HepG2 (cell line): ENCODE results near the gene KIF1B. TPM values are rescaled to one million over a fixed set of nuclear protein-coding genes. Genes with fewer than 3 reads are reported as not detected.

ENCODE experiments used
- GZF1 ChIP-seq: sonication (generic); formaldehyde crosslinking; IDR thresholded peaks from 2 replicates; pipeline ENCODE4 v1.5.1; 2020; ENCODE audit warnings: mild to moderate bottlenecking, missing genetic modification reagents
- HNRNPLL ChIP-seq: fragments of 200-400 bp; formaldehyde crosslinking; IDR thresholded peaks from 2 replicates; pipeline ENCODE4 v1.6.1; 2017; ENCODE audit warnings: mild to moderate bottlenecking, low read depth, low read length; ENCODE audit not compliant: poor library complexity, severe bottlenecking
- IRX3 ChIP-seq: sonication (generic); formaldehyde crosslinking; IDR thresholded peaks from 2 replicates; pipeline ENCODE4 v1.8.1; 2023; ENCODE audit warnings: mild to moderate bottlenecking, low read depth, missing genetic modification reagents, borderline replicate concordance
- KMT2A ChIP-seq: sonication (generic); formaldehyde crosslinking; IDR thresholded peaks from 2 replicates; pipeline ENCODE4 v1.4.0; 2020; ENCODE audit warnings: missing genetic modification reagents
- MAFK ChIP-seq, 2 experiments: IDR thresholded peaks in 1 of 2; conservative IDR thresholded peaks in 1 of 2; 2 replicates each; pipeline ENCODE4 v1.6.1; 2011; ENCODE audit warnings: improper control_type of control experiment in 2 of 2, low read length in 2 of 2
- NFYC ChIP-seq: IDR thresholded peaks from 2 replicates; pipeline ENCODE4 v1.6.1; 2016; ENCODE audit warnings: missing genetic modification reagents, missing compliant biosample characterization
- NR2F1 ChIP-seq, 2 experiments: fragments of 450-650 bp in 1 of 2; formaldehyde crosslinking in 1 of 2; IDR thresholded peaks; 2 replicates each; pipeline versions ENCODE4 v1.5.0 to v1.6.1; 2016 to 2020; ENCODE audit warnings: mild to moderate bottlenecking in 1 of 2, missing compliant biosample characterization in 1 of 2, missing genetic modification reagents in 1 of 2, moderate library complexity in 1 of 2
- PHF20 ChIP-seq: sonication (generic); formaldehyde crosslinking; IDR thresholded peaks from 2 replicates; pipeline ENCODE4 v1.5.0; 2020; ENCODE audit warnings: mild to moderate bottlenecking, missing genetic modification reagents
- RBM39 ChIP-seq: fragments of 200-400 bp; formaldehyde crosslinking; IDR thresholded peaks from one replicate; pipeline ENCODE4 v1.6.1; 2018; ENCODE audit warnings: antibody characterized with exemption, mild to moderate bottlenecking, low read depth, low read length; ENCODE audit not compliant: poor library complexity, severe bottlenecking
- SCMH1 ChIP-seq: sonication (generic); formaldehyde crosslinking; IDR thresholded peaks from 2 replicates; pipeline ENCODE4 v1.9.0; 2021; ENCODE audit warnings: missing genetic modification reagents, mild to moderate bottlenecking, borderline replicate concordance
- SMAD9 ChIP-seq: sonication (generic); formaldehyde crosslinking; IDR thresholded peaks from 2 replicates; pipeline ENCODE4 v1.5.1; 2020; ENCODE audit warnings: mild to moderate bottlenecking, missing genetic modification reagents
- SP1 ChIP-seq, 2 experiments: fragments of 450-650 bp in 1 of 2; sonication (generic) in 1 of 2; formaldehyde crosslinking in 1 of 2; IDR thresholded peaks; 2 replicates each; pipeline versions ENCODE4 v1.4.0 to v1.6.1; 2016 to 2020; ENCODE audit warnings: missing genetic modification reagents in 1 of 2
- TP53 ChIP-seq: sonication (generic); formaldehyde crosslinking; conservative IDR thresholded peaks from 2 replicates; pipeline ENCODE4 v1.4.0; 2020; ENCODE audit warnings: missing genetic modification reagents
- ZNF256 ChIP-seq: sonication (generic); formaldehyde crosslinking; conservative IDR thresholded peaks from 2 replicates; pipeline ENCODE4 v1.4.0; 2020; ENCODE audit warnings: missing genetic modification reagents
- ZNF335 ChIP-seq: sonication (generic); formaldehyde crosslinking; IDR thresholded peaks from 2 replicates; pipeline ENCODE4 v1.4.0; 2020; ENCODE audit warnings: missing genetic modification reagents
- ZNF446 ChIP-seq: sonication (generic); formaldehyde crosslinking; IDR thresholded peaks from 2 replicates; pipeline ENCODE4 v1.5.0; 2020; ENCODE audit warnings: mild to moderate bottlenecking, missing genetic modification reagents
- ZNF772 ChIP-seq: sonication (generic); formaldehyde crosslinking; IDR thresholded peaks from 2 replicates; pipeline ENCODE4 v1.5.0; 2020; ENCODE audit warnings: mild to moderate bottlenecking, missing genetic modification reagents
- ZSCAN30 ChIP-seq: sonication (generic); formaldehyde crosslinking; IDR thresholded peaks from 2 replicates; pipeline ENCODE4 v1.5.0; 2020; ENCODE audit warnings: mild to moderate bottlenecking, missing genetic modification reagents
- polyA plus RNA-seq, 8 experiments: library from polyadenylated mRNA; depleted of rRNA in 3 of 8; stranded (reverse) in 7 of 8; unstranded in 1 of 8; fragments of >200 nt; fragmentation: Illumina TruSeq in 4 of 8; extraction: Trizol in 4 of 8; gene quantifications; 2 replicates each; pipeline versions ENCODE4 v1.2.1 to v1.2.3, GENCODE V29; 2011 to 2016; ENCODE audit warnings: low read depth in 4 of 8, missing spikeins in 1 of 8, mixed read lengths in 1 of 8; ENCODE audit not compliant: insufficient read depth in 1 of 8
- total RNA-seq, 5 experiments: library from RNA; depleted of rRNA; stranded (reverse); fragments of >200 nt; fragmentation: Illumina TruSeq; extraction: Trizol; gene quantifications; 2 replicates each; pipeline ENCODE4 v1.2.3, GENCODE V29; 2016; ENCODE audit warnings: low read depth in 1 of 5
- TF ChIP-seq, protein P1 (sequence below): sonication (generic); formaldehyde crosslinking; IDR thresholded peaks from 2 replicates; pipeline ENCODE4 v1.9.0; 2021; ENCODE audit warnings: missing genetic modification reagents, borderline replicate concordance
- TF ChIP-seq, protein P2 (sequence below): sonication (generic); formaldehyde crosslinking; IDR thresholded peaks from 2 replicates; pipeline ENCODE4 v1.4.0; 2020; ENCODE audit warnings: missing genetic modification reagents, mild to moderate bottlenecking, borderline replicate concordance
- TF ChIP-seq, protein P3 (sequence below): sonication (generic); formaldehyde crosslinking; IDR thresholded peaks from 2 replicates; pipeline ENCODE4 v1.5.0; 2020; ENCODE audit warnings: missing genetic modification reagents
- TF ChIP-seq, protein P4 (sequence below): sonication (generic); formaldehyde crosslinking; IDR thresholded peaks from 2 replicates; pipeline ENCODE4 v1.4.0; 2020; ENCODE audit warnings: missing genetic modification reagents

Gene KIF1B
- total and polyA plus RNA-seq, 2 of the 13 experiments (the other 11 are each of a cell fraction or from before 2014, with no cell fraction given) = 26.7 to 32.5 TPM

DNA sequence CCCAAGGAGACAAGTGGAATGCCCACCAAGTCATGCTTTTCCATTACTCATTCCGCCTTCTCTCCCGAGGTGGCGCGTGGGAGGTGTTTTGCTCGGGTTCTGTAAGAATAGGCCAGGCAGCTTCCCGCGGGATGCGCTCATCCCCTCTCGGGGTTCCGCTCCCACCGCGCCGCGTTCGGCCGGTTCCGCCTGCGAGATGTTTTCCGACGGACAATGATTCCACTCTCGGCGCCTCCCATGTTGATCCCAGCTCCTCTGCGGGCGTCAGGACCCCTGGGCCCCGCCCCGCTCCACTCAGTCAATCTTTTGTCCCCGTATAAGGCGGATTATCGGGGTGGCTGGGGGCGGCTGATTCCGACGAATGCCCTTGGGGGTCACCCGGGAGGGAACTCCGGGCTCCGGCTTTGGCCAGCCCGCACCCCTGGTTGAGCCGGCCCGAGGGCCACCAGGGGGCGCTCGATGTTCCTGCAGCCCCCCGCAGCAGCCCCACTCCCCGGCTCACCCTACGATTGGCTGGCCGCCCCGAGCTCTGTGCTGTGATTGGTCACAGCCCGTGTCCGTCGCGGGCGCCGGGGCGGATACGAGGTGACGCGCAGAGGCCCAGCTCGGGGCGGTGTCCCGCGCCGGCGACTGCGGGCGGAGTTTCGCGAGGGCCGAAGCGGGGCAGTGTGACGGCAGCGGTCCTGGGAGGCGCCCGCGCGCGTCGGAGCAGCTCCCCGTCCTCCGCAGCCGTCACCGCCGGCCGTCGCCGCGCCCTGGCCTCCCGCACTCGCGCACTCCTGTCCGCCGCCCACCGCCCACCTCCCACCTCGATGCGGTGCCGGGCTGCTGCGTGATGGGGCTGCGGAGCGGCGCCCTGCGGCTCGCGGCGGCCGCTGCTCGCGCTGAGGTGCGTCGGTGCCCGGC is at the start of gene KIF1B (continued):
- peak; percentile 80 for TF ChIP-seq RBM39
- 0 out of 2 replicates have a peak, but pooled peaks have one; percentile 37 for TF ChIP-seq TP53 (CRISPR knock-in tag)
- TF ChIP-seq ZNF446 = no peak
- TF ChIP-seq MAFK (conservative IDR thresholded peaks at IDR 0.05 in 1 of 2, IDR thresholded peaks at IDR 0.05 in 1 of 2; ENCODE audit: low read length in 2 of 2) = no peak
- TF ChIP-seq NR2F1 (CRISPR knock-in tag; IDR thresholded peaks at IDR 0.05) = 0 out of 4 replicates have a peak, but pooled peaks of 1 of the 2 experiments have one; percentile 31
- TF ChIP-seq IRX3 = peak; percentile 59; the same call in 1 of the 2 replicates
- TF ChIP-seq, protein P1, sequence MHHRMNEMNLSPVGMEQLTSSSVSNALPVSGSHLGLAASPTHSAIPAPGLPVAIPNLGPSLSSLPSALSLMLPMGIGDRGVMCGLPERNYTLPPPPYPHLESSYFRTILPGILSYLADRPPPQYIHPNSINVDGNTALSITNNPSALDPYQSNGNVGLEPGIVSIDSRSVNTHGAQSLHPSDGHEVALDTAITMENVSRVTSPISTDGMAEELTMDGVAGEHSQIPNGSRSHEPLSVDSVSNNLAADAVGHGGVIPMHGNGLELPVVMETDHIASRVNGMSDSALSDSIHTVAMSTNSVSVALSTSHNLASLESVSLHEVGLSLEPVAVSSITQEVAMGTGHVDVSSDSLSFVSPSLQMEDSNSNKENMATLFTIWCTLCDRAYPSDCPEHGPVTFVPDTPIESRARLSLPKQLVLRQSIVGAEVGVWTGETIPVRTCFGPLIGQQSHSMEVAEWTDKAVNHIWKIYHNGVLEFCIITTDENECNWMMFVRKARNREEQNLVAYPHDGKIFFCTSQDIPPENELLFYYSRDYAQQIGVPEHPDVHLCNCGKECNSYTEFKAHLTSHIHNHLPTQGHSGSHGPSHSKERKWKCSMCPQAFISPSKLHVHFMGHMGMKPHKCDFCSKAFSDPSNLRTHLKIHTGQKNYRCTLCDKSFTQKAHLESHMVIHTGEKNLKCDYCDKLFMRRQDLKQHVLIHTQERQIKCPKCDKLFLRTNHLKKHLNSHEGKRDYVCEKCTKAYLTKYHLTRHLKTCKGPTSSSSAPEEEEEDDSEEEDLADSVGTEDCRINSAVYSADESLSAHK = no peak
- TF ChIP-seq SMAD9 = no peak
- peak; percentile 80 for TF ChIP-seq HNRNPLL
- peak; percentile 60 for TF ChIP-seq PHF20 (CRISPR knock-in tag)
- no peak; the same call in 1 of the 2 replicates for TF ChIP-seq ZNF335 (CRISPR knock-in tag)
- peak; percentile 99 for TF ChIP-seq NFYC (CRISPR knock-in tag)
- TF ChIP-seq SCMH1 (CRISPR knock-in tag) = no peak
- TF ChIP-seq, protein P2, sequence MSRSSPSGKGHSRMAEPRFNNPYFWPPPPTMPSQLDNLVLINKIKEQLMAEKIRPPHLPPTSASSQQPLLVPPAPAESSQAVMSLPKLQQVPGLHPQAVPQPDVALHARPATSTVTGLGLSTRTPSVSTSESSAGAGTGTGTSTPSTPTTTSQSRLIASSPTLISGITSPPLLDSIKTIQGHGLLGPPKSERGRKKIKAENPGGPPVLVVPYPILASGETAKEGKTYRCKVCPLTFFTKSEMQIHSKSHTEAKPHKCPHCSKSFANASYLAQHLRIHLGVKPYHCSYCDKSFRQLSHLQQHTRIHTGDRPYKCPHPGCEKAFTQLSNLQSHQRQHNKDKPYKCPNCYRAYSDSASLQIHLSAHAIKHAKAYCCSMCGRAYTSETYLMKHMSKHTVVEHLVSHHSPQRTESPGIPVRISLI = peak; percentile 15; the same call in 1 of the 2 replicates
- peak; percentile 83 for TF ChIP-seq KMT2A (CRISPR knock-in tag)
- TF ChIP-seq, protein P3, sequence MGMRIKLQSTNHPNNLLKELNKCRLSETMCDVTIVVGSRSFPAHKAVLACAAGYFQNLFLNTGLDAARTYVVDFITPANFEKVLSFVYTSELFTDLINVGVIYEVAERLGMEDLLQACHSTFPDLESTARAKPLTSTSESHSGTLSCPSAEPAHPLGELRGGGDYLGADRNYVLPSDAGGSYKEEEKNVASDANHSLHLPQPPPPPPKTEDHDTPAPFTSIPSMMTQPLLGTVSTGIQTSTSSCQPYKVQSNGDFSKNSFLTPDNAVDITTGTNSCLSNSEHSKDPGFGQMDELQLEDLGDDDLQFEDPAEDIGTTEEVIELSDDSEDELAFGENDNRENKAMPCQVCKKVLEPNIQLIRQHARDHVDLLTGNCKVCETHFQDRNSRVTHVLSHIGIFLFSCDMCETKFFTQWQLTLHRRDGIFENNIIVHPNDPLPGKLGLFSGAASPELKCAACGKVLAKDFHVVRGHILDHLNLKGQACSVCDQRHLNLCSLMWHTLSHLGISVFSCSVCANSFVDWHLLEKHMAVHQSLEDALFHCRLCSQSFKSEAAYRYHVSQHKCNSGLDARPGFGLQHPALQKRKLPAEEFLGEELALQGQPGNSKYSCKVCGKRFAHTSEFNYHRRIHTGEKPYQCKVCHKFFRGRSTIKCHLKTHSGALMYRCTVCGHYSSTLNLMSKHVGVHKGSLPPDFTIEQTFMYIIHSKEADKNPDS (CRISPR knock-in tag) = no peak
- TF ChIP-seq, protein P4, sequence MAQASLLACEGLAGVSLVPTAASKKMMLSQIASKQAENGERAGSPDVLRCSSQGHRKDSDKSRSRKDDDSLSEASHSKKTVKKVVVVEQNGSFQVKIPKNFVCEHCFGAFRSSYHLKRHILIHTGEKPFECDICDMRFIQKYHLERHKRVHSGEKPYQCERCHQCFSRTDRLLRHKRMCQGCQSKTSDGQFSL (CRISPR knock-in tag) = peak; percentile 72; the same call in 1 of the 2 replicates
- peak; percentile 73 for TF ChIP-seq ZNF772
- TF ChIP-seq SP1 (IDR thresholded peaks at IDR 0.05) = no peak
- peak; percentile 87 for TF ChIP-seq SP1 (CRISPR knock-in tag; IDR thresholded peaks at IDR 0.05)
- no peak for TF ChIP-seq ZNF256 (CRISPR knock-in tag)
- peak; percentile 74; the same call in 1 of the 2 replicates for TF ChIP-seq GZF1 (CRISPR knock-in tag)
- no peak for TF ChIP-seq ZSCAN30 (CRISPR knock-in tag)
